HG03575 (cell line): Measurements from ENCODE around the gene DNHD1.

Experiments
- ATAC-seq: cut with Tn5 transposase; IDR thresholded peaks from one replicate; pipeline ENCODE4 v1.9.1; 2021; ENCODE audit not compliant: unreplicated experiment, insufficient number of reproducible peaks, low FRiP score; ENCODE audit errors: extremely low read depth

Gene DNHD1

GRCh38 chr11:6576471-6577373, 79.6 kb downstream of the DNHD1 start:
- no peak for ATAC-seq

- ATAC-seq, result no peak
These were observed 81.1 kb downstream of the DNHD1 start for GRCh38 chr11:6578134-6578533.

GRCh38 chr11:6579681-6580080, 82.6 kb downstream of the DNHD1 start:
- no peak for ATAC-seq

GRCh38 chr11:6583584-6583983, 86.5 kb downstream of the DNHD1 start:
- no peak for ATAC-seq

- ATAC-seq, result no peak
These were observed 87.4 kb downstream of the DNHD1 start for GRCh38 chr11:6584528-6584927.

- no peak for ATAC-seq
These were observed 89.6 kb downstream of the DNHD1 start for GRCh38 chr11:6586434-6587359.

GRCh38 chr11:6587360-6587953, 90.4 kb downstream of the DNHD1 start:
- no peak for ATAC-seq

- no peak for ATAC-seq
These were observed 90.9 kb downstream of the DNHD1 start for GRCh38 chr11:6588018-6588417.

- ATAC-seq, result no peak
These were observed 97.2 kb downstream of the DNHD1 start for GRCh38 chr11:6594142-6594768.

GRCh38 chr11:6596239-6596877, 99.3 kb downstream of the DNHD1 start:
- no peak for ATAC-seq

- ATAC-seq, result no peak
These were observed 101.5 kb downstream of the DNHD1 start for GRCh38 chr11:6598555-6598954.

- no peak for ATAC-seq
These were observed 102.4 kb downstream of the DNHD1 start for GRCh38 chr11:6599449-6599848.

- ATAC-seq, result no peak
These were observed 102.9 kb downstream of the DNHD1 start for GRCh38 chr11:6599881-6600390.

- no peak for ATAC-seq
These were observed 104.0 kb downstream of the DNHD1 start for GRCh38 chr11:6601041-6601461.

GRCh38 chr11:6602096-6602940, 105.2 kb downstream of the DNHD1 start:
- no peak for ATAC-seq

- no peak for ATAC-seq
These were observed 106.4 kb downstream of the DNHD1 start, which contains the start of the genes ILK and RRP8 for GRCh38 chr11:6603287-6604080. Gene ILK (plus strand): TSS chr11:6603774. CDS start chr11:6604272, 498 bp downstream. Gene RRP8 (minus strand): TSS chr11:6603616. CDS start chr11:6603502, 114 bp downstream.
